GM21786 (cell line): ENCODE results near the gene KBTBD13.
"Not testable (repeated sequence)": the region's sequence is repeated elsewhere in the genome, so short reads cannot be mapped to it uniquely, and the experiment has no call there.

ENCODE experiments used
- ATAC-seq: cut with Tn5 transposase; IDR thresholded peaks from one replicate; pipeline ENCODE4 v1.9.1; 2021; ENCODE audit not compliant: unreplicated experiment

KBTBD13 gene

DNA sequence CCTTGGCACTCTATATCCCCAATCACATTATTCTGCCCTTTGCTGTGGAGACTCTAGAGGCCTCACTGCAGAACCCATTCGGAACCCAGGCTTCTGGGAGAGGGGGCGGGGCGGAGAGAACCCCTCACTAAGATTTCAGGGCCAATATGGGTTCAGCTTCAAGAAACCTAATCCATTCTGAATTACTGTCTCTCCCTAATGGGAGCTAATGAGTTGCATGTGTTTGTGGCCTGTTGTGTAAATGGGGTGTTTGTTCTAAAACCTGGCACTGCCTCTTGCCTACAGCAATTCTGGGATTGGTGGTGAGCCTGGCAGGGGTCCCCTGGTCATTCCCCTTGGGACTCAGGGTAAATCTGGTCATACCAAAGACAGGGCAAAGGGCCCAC lies 8.2 kb upstream of the KBTBD13 start:
- ATAC-seq: no peak

DNA sequence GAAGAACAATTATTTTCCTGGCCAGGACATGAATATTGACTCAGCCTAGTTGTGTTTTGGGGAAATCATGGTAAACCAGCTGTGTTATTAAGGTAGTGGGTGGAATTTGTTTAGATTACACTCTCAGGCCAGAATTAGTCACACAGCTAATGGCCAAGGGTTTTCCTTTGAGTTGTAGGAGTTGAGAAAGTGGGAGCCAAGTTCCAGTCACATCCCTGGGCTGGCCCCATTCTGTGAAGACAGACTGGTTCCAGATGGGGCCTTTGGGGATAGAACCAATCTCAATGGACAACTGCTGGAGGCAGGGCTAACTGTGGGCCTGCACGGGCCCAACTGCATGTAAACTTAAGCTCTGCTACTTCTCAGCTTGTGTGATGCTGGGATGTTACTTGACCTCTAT lies 7.4 kb upstream of the KBTBD13 start:
- no peak for ATAC-seq

DNA sequence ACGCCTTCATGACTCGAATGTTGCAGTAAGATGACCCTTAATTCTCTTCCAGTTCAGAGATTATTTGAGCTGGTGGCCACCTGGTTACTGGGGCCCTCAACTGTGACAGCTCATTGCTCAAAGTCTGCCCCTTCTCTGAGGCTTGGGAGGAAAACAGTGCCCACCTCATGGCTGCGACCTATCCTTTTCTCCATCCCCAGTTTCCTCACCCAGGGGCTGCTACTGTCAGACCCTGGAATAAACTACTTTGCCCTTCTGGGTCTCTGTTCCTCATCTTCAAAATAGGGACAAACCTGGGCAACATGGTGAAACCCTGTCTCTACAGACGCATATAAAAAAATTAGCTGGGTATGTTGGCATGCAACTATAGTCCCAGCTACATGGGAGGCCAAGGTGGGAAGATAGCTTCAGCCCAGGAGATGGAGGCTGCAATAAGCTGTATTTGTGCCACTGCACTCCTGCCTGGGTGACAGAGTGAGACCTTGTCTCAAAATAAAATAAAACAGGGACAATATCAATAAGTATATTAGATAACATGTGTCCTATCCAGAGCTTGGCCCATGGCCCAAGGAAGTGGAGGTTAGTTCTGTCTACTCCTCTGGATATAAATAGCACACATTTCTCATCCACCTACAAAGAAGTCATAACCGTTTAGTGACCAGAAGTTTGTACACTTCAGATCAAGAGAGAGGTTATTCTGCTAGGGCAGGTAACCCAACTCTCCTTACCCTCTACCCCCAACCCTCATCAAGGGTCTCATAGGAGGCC lies 6.6 kb upstream of the KBTBD13 start:
- ATAC-seq: no peak

- ATAC-seq: no peak
Measured at GRCh38 chr15:65071381-65071811, 5.2 kb upstream of the KBTBD13 start.

- ATAC-seq: no peak
Measured at GRCh38 chr15:65072027-65072426, 4.5 kb upstream of the KBTBD13 start.

DNA sequence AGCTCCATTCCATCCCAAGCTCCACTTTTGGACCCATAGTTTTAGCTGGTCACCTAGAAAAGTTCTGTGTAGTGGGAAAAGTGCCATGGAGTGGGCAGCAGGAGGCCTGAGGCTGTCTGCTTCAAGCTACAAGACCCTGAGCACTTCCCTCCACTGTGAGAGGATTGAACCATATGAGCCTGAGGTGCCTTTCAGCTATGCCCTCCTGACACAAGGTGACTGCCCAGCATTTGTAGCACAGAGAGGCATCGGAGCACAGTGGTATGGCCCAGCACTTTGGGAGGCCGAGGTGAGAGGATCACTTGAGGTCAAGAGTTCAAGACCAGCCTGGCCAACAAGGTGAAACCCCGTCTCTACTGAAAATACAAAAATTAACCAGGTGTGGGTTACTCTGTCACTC lies 3.9 kb upstream of the KBTBD13 start:
- no peak for ATAC-seq

- ATAC-seq: not testable (repeated sequence)
Measured at GRCh38 chr15:65074946-65075345, 1.6 kb upstream of the KBTBD13 start.

- ATAC-seq: not testable (repeated sequence)
Measured at GRCh38 chr15:65075607-65076395, 745 bp upstream of the KBTBD13 start.

GRCh38 chr15:65077291-65077980 lies 890 bp downstream of the KBTBD13 start:
- no peak for ATAC-seq

GRCh38 chr15:65077981-65078352 lies 1.4 kb downstream of the KBTBD13 start:
- ATAC-seq: no peak

GRCh38 chr15:65079580-65079979 lies 3.0 kb downstream of the KBTBD13 start:
- no peak for ATAC-seq

GRCh38 chr15:65081270-65081669 lies 4.7 kb downstream of the KBTBD13 start:
- no peak for ATAC-seq

DNA sequence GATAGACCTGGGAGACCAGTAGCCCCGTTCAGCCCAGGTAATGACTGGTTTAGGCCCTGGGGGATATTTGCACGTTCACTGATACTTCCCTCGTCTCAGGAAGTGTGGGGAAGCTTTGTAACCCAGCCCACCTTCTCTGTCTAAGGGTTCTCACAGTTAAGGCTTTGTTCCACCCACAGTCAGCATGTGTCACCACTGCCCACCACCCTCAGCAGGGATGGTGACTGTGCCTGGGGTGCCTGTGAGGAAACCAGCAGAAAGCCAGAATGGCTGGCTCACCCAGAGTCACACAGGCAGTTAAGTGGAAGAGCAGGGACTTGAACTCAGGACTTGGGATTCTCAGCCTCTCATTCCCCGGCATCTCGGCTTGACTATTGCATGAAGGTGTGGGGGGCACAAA lies 5.2 kb downstream of the KBTBD13 start:
- no peak for ATAC-seq

- no peak for ATAC-seq
Measured at GRCh38 chr15:65082303-65082953, 5.9 kb downstream of the KBTBD13 start.

GRCh38 chr15:65083262-65083701 lies 6.7 kb downstream of the KBTBD13 start:
- no peak for ATAC-seq

DNA sequence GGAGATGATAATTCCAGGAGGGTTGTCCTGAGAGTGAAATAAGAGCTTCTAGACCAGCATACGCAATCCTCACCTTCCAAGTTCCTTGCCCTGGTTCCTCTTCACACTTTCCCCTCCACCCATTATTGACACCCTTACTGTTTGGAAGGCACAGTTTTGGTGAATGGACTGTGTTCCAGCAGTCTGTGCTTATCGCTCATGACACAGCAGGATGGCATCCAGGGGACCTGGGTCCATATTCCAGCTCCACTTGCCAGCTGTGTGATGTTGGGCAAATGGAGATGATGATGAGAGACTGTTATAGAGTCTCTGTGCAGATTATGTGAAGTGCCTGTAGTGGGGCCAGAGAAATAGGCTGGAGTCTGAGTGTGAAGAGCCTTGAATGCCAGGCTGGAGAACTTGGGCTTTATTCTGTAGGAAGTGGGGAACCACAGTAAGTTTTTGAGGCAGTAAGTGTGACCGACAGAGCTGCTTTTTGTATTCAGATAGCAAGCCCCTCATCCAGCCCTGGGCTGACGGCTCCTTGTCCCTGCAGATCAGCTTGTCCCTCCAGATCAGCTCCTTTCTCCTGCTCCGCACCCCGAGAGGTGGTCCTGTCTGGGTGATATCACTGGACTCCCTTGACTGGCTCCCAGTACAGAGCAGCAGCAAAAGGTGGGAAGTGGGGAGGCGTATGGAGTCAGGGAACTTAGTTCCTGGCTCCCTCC lies 8.1 kb downstream of the KBTBD13 start:
- no peak for ATAC-seq

DNA sequence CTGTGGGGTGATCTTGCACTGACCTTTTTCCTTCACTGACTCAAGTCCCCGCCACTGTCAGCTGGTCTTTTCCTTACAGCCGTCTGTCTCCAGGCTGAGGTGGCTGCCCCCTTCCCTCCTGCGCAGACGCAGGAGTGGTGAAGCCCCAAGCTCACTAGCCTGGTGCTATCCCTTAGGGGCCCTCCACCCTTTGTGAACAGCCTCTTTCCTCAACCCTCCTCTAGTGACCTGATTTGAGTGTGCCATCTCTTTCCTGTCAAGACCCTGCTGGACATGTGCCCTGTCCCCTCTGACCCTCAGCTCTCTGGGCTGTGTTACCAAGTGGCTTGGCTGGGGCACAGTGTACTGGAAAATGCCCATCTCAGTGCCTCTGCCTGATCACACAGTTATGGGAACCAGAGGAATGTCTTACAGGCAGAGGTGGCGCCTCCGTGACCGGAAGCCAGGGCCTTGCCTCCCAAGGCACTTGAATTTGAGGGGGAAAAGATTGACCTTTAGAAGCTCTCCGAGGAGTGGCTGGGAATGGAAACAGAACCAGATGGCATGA lies 8.7 kb downstream of the KBTBD13 start:
- no peak for ATAC-seq

DNA sequence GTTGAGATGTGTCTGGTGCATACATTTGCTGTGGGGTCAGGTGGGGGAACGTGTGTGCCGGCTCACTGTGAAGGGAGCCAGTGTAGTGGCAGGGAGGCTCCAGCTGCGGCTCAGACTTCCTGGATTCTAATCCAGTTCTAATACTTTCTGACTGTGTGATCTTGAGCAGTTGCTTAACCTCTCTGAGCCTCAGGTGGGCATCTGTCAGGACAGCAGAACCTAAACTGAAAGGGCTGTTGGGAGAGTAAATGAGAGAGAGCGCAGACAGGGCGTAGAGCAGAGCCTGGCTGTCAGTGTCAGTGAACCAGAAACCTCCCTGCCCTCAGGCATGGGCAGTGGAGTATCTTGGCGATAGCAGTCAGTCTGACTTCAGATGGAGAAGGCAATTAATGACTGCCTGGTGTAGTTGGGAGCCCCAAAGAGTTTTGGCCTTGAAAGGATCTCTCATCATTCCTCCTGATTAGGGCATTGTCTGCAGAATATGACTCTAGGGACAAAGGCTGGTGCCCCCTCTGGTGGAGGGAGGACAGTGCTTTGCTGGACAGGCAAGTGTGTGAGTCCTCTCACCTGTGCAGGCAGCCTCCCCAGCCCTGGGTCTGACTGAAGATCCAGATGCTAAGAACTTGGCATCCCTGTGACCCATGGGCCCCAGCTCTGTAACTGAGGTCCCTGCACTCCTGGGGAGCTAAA lies 9.6 kb downstream of the KBTBD13 start:
- no peak for ATAC-seq

DNA sequence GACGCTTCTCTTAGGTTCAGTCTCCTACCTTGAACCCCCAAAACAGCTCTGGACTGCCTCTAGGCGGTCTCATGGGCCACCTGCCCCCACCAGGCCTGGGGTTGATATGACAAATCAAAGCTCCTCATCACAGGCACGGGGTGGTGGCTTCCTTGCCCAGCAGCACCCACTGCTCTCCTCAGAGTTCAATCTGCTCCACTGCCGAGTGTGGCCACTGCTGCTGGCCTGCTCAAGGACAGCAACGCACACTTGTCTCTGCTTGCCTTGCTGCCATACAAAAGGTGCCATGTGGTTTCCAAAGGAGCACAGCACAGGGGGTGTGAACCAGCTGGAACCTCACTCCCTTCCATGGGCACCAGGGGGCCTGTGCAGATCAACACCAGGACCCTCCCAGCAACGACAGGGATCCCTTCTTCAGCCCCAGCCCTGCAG lies 10.2 kb downstream of the KBTBD13 start:
- no peak for ATAC-seq

- no peak for ATAC-seq
Measured at GRCh38 chr15:65087411-65087810, 10.9 kb downstream of the KBTBD13 start.
